ENCODE measurements around the gene SNAPC4. TPM values are rescaled to one million over a fixed set of nuclear protein-coding genes. Genes with fewer than 3 reads are reported as not detected.

SNAPC4 gene
- total RNA-seq, 1 donor from 2014 or later, result 22.9 TPM

- Mint-ChIP-seq H3K27me3 (ENCODE audit: unreplicated experiment) (peaks cover 4% of the 10 kb centered on the region), H3K4me3 (ENCODE audit: unreplicated experiment) (no peak overlapping the region), H3K9me3 (ENCODE audit: unreplicated experiment) (no peaks in the 10 kb centered on the region), H3K27ac (ENCODE audit: unreplicated experiment) (no peak overlapping the region), H3K4me1 (ENCODE audit: low read depth, unreplicated experiment) (peaks cover 1% of the 10 kb centered on the region), H3K36me3 (ENCODE audit: unreplicated experiment) (no peaks in the 10 kb centered on the region)
- no peak for TF ChIP-seq CTCF (IDR thresholded peaks at IDR 0.05; ENCODE audit: partially characterized antibody, unreplicated experiment)
- DNase-seq, result no peak
Observed at GRCh38 chr9:136416427-136416826, 16.5 kb upstream of the SNAPC4 start.

- Mint-ChIP-seq H3K27ac (ENCODE audit: unreplicated experiment) (no peak overlapping the region), H3K27me3 (ENCODE audit: unreplicated experiment) (peaks cover 9% of the 10 kb centered on the region), H3K4me1 (ENCODE audit: low read depth, unreplicated experiment) (peaks cover 13% of the 10 kb centered on the region), H3K9me3 (ENCODE audit: unreplicated experiment) (peaks cover 4% of the 10 kb centered on the region), H3K4me3 (ENCODE audit: unreplicated experiment) (no peak overlapping the region), H3K36me3 (ENCODE audit: unreplicated experiment) (no peaks in the 10 kb centered on the region)
- no peak for DNase-seq
- no peak for TF ChIP-seq CTCF (IDR thresholded peaks at IDR 0.05; ENCODE audit: partially characterized antibody, unreplicated experiment)
Observed at GRCh38 chr9:136412962-136413361, 13.0 kb upstream of the SNAPC4 start.

- H3K27ac Mint-ChIP-seq (ENCODE audit: unreplicated experiment), result peak overlapping the region; percentile 56
- H3K9me3 Mint-ChIP-seq (ENCODE audit: unreplicated experiment), result peaks cover 4% of the 10 kb centered on the region
- peaks cover 7% of the 10 kb centered on the region for H3K27me3 Mint-ChIP-seq (ENCODE audit: unreplicated experiment)
- peaks cover 13% of the 10 kb centered on the region for H3K4me1 Mint-ChIP-seq (ENCODE audit: low read depth, unreplicated experiment)
- no peaks in the 10 kb centered on the region for H3K36me3 Mint-ChIP-seq (ENCODE audit: unreplicated experiment)
- DNase-seq, result no peak
- H3K4me3 Mint-ChIP-seq (ENCODE audit: unreplicated experiment), result peak overlapping the region; percentile 97
- no peak for TF ChIP-seq CTCF (IDR thresholded peaks at IDR 0.05; ENCODE audit: partially characterized antibody, unreplicated experiment)
Observed at GRCh38 chr9:136411378-136411777, 11.4 kb upstream of the SNAPC4 start.

GRCh38 chr9:136410500-136411287 lies 10.7 kb upstream of the SNAPC4 start, which contains the start of the genes ENTR1 and PMPCA:
Gene ENTR1 (minus strand): TSS chr9:136410614. CDS start chr9:136410397, 217 bp downstream.
Gene PMPCA (plus strand): TSS chr9:136410658. CDS start chr9:136410669, 11 bp downstream.
- DNase-seq, result peak; percentile 94
- Mint-ChIP-seq H3K4me1 (ENCODE audit: low read depth, unreplicated experiment) (peaks cover 13% of the 10 kb centered on the region), H3K4me3 (ENCODE audit: unreplicated experiment) (peak within 1 kb of the TSS; percentile 97), H3K27ac (ENCODE audit: unreplicated experiment) (peak within 1 kb of the TSS; percentile 70), H3K9me3 (ENCODE audit: unreplicated experiment) (peaks cover 4% of the 10 kb centered on the region), H3K36me3 (ENCODE audit: unreplicated experiment) (no peaks in the 10 kb centered on the region), H3K27me3 (ENCODE audit: unreplicated experiment) (peaks cover 5% of the 10 kb centered on the region)
- no peak for TF ChIP-seq CTCF (IDR thresholded peaks at IDR 0.05; ENCODE audit: partially characterized antibody, unreplicated experiment)

Data from glutamatergic neuron (in vitro differentiated cells).